AG04449 (cell line): ENCODE results near the gene OR2A5.
"Not testable (repeated sequence)": the region's sequence is repeated elsewhere in the genome, so short reads cannot be mapped to it uniquely, and the experiment has no call there.

Experiments
- CTCF ChIA-PET: fragments of 350-600 bp; formaldehyde crosslinking; extraction: SDS; loops from one replicate; lab custom pipeline; 2021; ENCODE audit warnings: antibody characterized with exemption; lab: Yijun Ruan, JAX
- POLR2A ChIA-PET: fragments of 400-600, 350-600 bp; formaldehyde crosslinking; extraction: SDS; loops from one replicate; lab custom pipeline; 2020; ENCODE audit warnings: antibody characterized with exemption, inconsistent platforms; lab: Yijun Ruan, JAX
- DNase-seq: peaks from one replicate; pipeline ENCODE4 v3.0.0-alpha.2; 2010; ENCODE audit warnings: low read depth, low spot score
- H3K4me3 ChIP-seq: 2 replicates; pipeline ENCODE4 v1.5.1; 2011; ENCODE audit warnings: low read depth, mild to moderate bottlenecking, control low read depth, low read length
- CTCF ChIP-seq: IDR thresholded peaks from one replicate; pipeline ENCODE4 v1.5.1; 2011; ENCODE audit warnings: mild to moderate bottlenecking, moderate library complexity, low read length, control low read depth, inconsistent platforms; ENCODE audit not compliant: insufficient read depth; ENCODE audit errors: missing control alignments

The OR2A5 gene

GRCh38 chr7:144009361-144009760 is 39.4 kb upstream of the OR2A5 start:
- CTCF ChIA-PET = interaction anchor here (1.5 kb wide), 1 partner anchor 273 kb away, joined by 3 read pairs; no protein-coding TSS in a partner anchor
- POLR2A ChIA-PET = no interaction called here
- DNase-seq = no peak
- no peak overlapping the region for H3K4me3 ChIP-seq
- no peak for TF ChIP-seq CTCF

GRCh38 chr7:144010061-144010460 is 38.7 kb upstream of the OR2A5 start:
- POLR2A ChIA-PET, DNase-seq, H3K4me3 ChIP-seq: not testable (repeated sequence)
- CTCF ChIA-PET = interaction anchor here (1.5 kb wide), 1 partner anchor 273 kb away, joined by 3 read pairs; no protein-coding TSS in a partner anchor

GRCh38 chr7:144010821-144011220 is 37.9 kb upstream of the OR2A5 start:
- POLR2A ChIA-PET, DNase-seq, H3K4me3 ChIP-seq: not testable (repeated sequence)
- CTCF ChIA-PET = interaction anchor here (1.5 to 2.1 kb wide), 5 partner anchors 7 to 274 kb away, joined by 3 to 9 read pairs (median 4); partner anchors contain the start of gene TCAF1

GRCh38 chr7:144011458-144012230 is 37.1 kb upstream of the OR2A5 start:
- peak; percentile 15 for TF ChIP-seq CTCF
- DNase-seq = peak; percentile 10
- ChIA-PET POLR2A (no interaction called here), CTCF (interaction anchor here (1.0 to 2.2 kb wide), 12 partner anchors 8 to 275 kb away, joined by 3 to 20 read pairs (median 6); partner anchors contain the start of gene TCAF1)
- H3K4me3 ChIP-seq = no peak overlapping the region

- ChIA-PET POLR2A (no interaction called here), CTCF (interaction anchor here (1.0 kb wide), 1 partner anchor 9 kb away, joined by 3 read pairs; no protein-coding TSS in a partner anchor)
- DNase-seq = no peak
- no peak overlapping the region for H3K4me3 ChIP-seq
- no peak for TF ChIP-seq CTCF
These were observed 30.7 kb upstream of the OR2A5 start for GRCh38 chr7:144018065-144018464.

GRCh38 chr7:144019457-144019856 is 29.3 kb upstream of the OR2A5 start:
- peak; percentile 70 for DNase-seq
- POLR2A ChIA-PET = no interaction called here
- no peak overlapping the region for H3K4me3 ChIP-seq
- TF ChIP-seq CTCF = no peak
- CTCF ChIA-PET = no interaction called here

GRCh38 chr7:144020340-144020739 is 28.4 kb upstream of the OR2A5 start:
- POLR2A ChIA-PET = no interaction called here
- CTCF ChIA-PET = interaction anchor here (1.5 to 2.4 kb wide), 2 partner anchors 13 to 284 kb away, joined by 3 to 7 read pairs; no protein-coding TSS in a partner anchor
- H3K4me3 ChIP-seq = no peak overlapping the region
- DNase-seq = no peak
- no peak for TF ChIP-seq CTCF
